Activated CD8-positive, alpha-beta memory T cell treated with anti-CD3 and anti-CD28 coated beads, Interleukin-2, amount 50 U/mL, for 48 hours (primary cell): ENCODE measurements around the gene GUCA2A.
"Not testable (repeated sequence)": the region's sequence is repeated elsewhere in the genome, so short reads cannot be mapped to it uniquely, and the experiment has no call there.

Experiments used
- DNase-seq: peaks from one replicate; pipeline ENCODE4 v3.0.0-alpha.2; 2020

The GUCA2A gene

GRCh38 chr1:42164551-42165420 lies at the start of gene GUCA2A:
Gene GUCA2A (minus strand): TSS chr1:42164745. CDS start chr1:42164712, 33 bp downstream.
- DNase-seq: no peak

- DNase-seq: no peak
Measured at GRCh38 chr1:42211224-42211623, 46.7 kb upstream of the GUCA2A start.

GRCh38 chr1:42210421-42211133 lies 46.0 kb upstream of the GUCA2A start:
- DNase-seq: no peak

DNA sequence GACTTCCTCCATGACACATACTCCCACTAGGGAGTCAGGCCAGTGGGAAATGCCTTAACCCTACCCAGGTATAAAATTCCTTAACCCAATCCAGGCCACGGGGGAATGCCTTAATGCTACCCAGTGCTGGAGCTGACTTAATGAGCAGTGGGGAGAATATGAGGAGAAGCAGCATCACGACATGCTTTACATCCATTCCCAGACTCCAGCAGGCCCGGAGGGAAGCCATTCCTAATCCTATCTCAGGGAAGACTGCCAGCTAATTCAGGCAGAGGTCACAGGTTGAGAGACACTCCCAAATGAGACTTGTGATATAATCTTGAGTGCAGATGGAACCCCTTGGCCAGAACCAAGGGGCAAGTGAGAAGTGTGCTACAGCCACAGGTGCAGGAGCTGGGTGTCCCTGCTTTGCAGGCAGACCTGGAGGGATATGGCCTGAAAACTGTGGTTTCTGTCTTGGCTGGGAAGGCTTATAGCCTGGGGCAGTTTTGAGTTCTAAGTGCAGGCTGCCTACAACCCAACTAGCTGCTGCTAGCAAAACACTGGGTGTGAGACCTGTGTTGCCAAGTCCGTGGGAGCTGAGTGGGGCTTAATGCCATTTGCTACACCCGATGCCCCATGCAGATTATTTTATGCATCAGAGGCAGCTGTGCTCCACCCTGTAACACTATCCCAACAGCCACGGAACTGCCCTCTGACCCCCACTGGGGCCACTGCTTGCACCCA lies 45.1 kb upstream of the GUCA2A start:
- no peak for DNase-seq

GRCh38 chr1:42206930-42207329 lies 42.4 kb upstream of the GUCA2A start:
- DNase-seq: not testable (repeated sequence)

GRCh38 chr1:42206164-42206563 lies 41.6 kb upstream of the GUCA2A start:
- DNase-seq: no peak

DNA sequence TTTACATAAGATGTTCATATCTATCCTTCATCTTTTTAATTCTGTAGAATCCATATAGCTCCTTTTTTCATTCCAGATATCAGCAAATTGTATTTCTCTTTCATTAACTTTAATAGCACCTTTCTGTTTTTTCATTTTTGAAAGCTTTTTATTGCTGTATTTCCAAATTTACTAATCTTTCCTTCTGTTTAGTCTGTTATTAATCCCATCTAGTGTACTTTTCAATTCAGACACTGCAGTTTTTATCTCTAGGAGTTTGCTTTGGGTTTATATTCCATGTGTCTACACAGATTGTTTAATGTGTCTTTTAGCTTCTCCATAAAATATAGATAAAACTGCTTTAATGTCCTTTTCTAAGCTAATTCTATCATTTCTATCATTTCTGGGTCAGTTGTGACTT lies 37.4 kb upstream of the GUCA2A start:
- DNase-seq: no peak

- DNase-seq: no peak
Measured at GRCh38 chr1:42198251-42198650, 33.7 kb upstream of the GUCA2A start.

- no peak for DNase-seq
Measured at GRCh38 chr1:42195841-42196240, 31.3 kb upstream of the GUCA2A start.

DNA sequence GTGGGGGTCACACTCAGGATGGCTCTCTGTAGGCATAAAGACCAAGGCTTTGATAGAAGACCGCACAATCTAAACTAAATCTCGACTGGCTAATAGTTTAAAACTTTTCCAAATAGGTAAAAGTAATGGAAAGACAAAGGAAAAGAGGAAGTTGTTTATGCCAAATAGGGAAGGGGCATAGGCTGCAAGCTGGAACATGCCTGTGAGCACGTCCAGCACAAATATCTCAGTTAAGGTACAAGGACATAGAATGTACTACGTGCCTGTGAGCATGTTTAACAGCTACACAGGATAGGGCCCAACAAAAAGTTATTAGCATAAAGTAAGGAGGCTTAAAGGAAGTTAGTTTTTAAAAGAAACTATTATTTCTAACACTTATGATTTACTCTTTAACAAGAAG lies 27.6 kb upstream of the GUCA2A start:
- DNase-seq: no peak

DNA sequence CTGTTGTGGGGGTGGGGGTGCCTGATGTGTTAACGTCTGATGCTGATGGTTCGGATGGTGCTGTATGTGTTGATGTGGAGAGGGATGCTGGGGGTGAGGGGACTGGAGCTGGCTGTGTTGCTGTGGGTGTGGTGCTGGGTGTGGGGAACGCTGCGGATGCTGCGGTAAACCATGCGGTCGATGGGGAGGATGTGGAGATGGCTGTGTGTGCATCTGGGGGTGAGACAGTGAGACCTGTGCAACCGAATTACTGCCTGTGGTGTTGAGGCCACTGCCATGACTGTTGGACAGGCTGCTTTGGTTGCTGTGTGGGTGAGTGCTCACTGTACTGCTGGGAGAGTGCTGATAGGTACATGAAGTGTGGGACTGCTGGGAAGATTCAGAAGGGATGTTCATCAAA lies 26.8 kb upstream of the GUCA2A start:
- DNase-seq: no peak

- DNase-seq: no peak
Measured at GRCh38 chr1:42189931-42190853, 25.6 kb upstream of the GUCA2A start.

GRCh38 chr1:42186152-42186551 lies 21.6 kb upstream of the GUCA2A start:
- DNase-seq: no peak

- no peak for DNase-seq
Measured at GRCh38 chr1:42184616-42185015, 20.1 kb upstream of the GUCA2A start.

DNA sequence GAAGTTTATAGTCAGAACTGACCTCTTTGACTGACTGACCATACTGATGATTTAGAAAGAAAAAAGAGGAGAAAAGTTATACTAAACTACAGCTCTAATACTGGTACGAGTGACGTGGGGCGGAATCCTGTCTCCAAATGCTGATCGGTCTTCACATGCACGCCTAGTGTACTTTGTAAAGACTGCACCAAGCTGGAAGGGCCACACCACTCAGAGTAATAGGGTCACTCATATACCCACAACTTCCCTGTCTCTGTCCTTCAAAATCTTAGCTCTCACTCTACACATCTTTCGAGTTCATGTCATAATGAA lies 19.4 kb upstream of the GUCA2A start:
- no peak for DNase-seq

DNA sequence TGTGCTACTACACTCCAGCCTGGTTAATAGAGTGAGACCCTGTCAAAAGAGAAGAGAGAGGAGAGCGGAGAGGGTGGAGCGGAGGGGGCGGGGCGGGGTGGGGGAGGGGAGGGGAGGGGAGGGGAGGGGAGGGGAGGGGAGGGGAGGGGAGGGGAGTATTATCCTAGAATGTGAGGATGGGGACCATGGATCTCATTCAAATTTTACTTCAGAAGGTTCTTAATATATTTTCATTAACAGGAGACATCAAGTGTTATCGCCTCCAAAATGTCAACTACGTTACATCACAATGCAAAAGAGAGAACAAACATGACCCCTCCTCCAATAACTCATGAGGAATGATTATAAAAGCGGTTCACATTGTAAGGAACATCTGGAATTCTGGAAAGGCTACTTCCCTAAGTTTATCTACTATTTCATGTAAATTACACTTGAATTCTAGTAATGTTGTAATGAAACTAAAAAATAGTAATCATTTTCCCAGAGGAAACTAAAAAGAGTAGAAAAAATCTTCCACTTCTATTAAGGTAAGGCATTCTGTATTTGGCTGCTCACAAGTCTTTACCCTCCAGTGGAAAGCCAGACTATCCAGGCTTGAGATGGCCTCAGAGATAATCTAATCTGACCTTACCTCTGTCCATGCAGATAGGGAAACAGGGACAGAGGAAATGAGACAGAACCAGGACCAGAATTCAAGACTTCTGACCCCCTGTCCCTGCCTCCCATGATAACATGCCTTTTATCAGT lies 18.8 kb upstream of the GUCA2A start:
- DNase-seq: no peak

DNA sequence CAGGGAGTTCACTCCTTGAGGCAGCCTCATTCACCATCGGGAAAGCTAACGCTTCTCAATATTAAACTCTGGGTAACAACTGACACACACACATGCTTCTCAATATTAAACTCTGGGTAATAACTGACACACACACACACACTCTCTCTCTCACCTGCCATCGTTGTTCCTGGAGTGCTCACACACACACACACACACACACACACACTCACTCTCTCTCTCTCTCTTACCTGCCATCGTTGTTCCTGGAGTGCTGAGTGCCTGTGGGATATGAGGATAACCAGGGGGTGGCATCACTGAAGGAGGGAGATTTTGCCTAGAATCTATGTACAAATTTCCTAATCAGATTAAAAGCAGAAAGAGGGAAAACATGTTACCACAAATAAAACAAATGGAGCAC lies 17.1 kb upstream of the GUCA2A start:
- no peak for DNase-seq

DNA sequence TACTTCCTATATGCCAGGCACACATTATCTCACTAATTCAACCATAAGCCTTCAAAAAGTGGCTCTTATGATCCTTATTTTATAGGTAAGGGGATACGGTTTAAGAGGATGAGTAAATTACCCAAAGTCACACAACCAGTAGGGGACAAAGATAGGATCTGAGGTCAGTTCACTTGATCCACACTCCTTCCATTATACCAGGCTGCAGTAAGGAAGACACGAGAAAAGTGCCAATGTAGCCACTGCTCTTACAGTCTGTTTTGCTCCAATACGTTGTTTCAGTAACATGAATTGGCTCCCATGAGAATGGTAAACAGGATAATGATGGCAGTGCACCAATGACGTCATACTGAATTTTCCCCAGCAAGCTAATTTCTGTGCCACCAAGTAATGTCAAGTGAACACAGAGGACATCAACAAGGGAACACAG lies 15.4 kb upstream of the GUCA2A start:
- DNase-seq: no peak

- no peak for DNase-seq
Measured at GRCh38 chr1:42179275-42179674, 14.7 kb upstream of the GUCA2A start.

GRCh38 chr1:42178249-42178648 lies 13.7 kb upstream of the GUCA2A start:
- no peak for DNase-seq

DNA sequence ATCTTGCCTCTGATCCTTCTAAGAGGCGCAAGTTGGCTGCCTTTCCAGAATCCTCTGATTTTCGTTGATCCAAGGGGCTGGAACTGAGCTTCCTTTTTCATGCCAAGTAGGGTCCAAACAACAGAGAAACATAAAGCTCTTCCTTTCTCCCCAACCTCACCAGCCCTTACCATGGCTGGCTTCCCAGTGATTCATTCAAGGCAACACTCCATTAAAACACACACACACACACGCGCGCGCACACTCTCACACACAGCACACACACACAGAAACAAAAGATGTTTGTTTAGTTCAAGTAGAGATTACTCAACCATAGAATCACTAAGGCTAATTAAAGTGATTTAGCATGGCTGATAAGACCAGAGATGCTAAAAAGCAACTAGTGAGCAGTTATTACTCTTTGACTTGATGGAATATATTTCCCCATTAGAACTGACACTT lies 13.0 kb upstream of the GUCA2A start:
- no peak for DNase-seq
